Left ventricle myocardium inferior (tissue), 1 donor: Measurements from ENCODE around the gene TRIM14. TPM values are rescaled to one million over a fixed set of nuclear protein-coding genes. Genes with fewer than 3 reads are reported as not detected.

Experiments
- DNase-seq: peaks from one replicate; pipeline ENCODE4 v3.0.0-alpha.2; 2020
- H3K27ac ChIP-seq: fragments of 200-600 bp; replicated peaks from 2 replicates; pipeline ENCODE4 v1.8.0; 2021
- H3K27me3 ChIP-seq: fragments of 200-600 bp; 2 replicates; pipeline ENCODE4 v1.8.0; 2021; ENCODE audit warnings: low read depth
- H3K36me3 ChIP-seq: fragments of 200-600 bp; 2 replicates; pipeline ENCODE4 v1.8.0; 2021
- H3K4me1 ChIP-seq: fragments of 200-600 bp; 2 replicates; pipeline ENCODE4 v1.8.0; 2021
- H3K4me3 ChIP-seq: fragments of 200-600 bp; 2 replicates; pipeline ENCODE4 v1.8.0; 2021; ENCODE audit warnings: mild to moderate bottlenecking, moderate library complexity
- H3K9me3 ChIP-seq: fragments of 200-600 bp; replicated peaks from 2 replicates; pipeline ENCODE4 v1.8.0; 2021
- CTCF ChIP-seq: fragments of 200-600 bp; IDR thresholded peaks from 2 replicates; pipeline ENCODE4 v1.8.0; 2021; ENCODE audit warnings: antibody characterized with exemption, mild to moderate bottlenecking, borderline replicate concordance
- intact Hi-C: fragments of 100-400 bp; cut with micrococcal nuclease; formaldehyde crosslinking; loops from one replicate; pipeline ENCODE4 v1.11.0; 2022
- total RNA-seq: library from RNA; stranded (reverse); fragmentation: NEBNext Ultra II Directional; extraction: Animal tissue kit (Norgen Biotek cat#: 25700); gene quantifications from one replicate; pipeline ENCODE4 v1.2.1, GENCODE V29; 2021
- donor health status: DM: no; HTN: yes; CAD: no; lungs with severe emphysema.

The TRIM14 gene
- total RNA-seq, 1 donor from 2014 or later: 4.1 TPM

GRCh38 chr9:98140503-98140902, 21.5 kb upstream of the TRIM14 start:
- H3K4me1 ChIP-seq: no peaks in the 10 kb centered on the region
- peaks cover 5% of the 10 kb centered on the region for H3K27me3 ChIP-seq
- DNase-seq: no peak
- intact Hi-C loops: no loop called here
- TF ChIP-seq CTCF: no peak
- no peaks in the 10 kb centered on the region for H3K36me3 ChIP-seq
- H3K4me3 ChIP-seq: no peak overlapping the region
- H3K27ac ChIP-seq: no peak overlapping the region
- no peaks in the 10 kb centered on the region for H3K9me3 ChIP-seq

- peaks cover 16% of the 10 kb centered on the region for H3K27me3 ChIP-seq
- no peak for TF ChIP-seq CTCF
- H3K27ac ChIP-seq: no peak overlapping the region
- DNase-seq: no peak
- H3K4me3 ChIP-seq: no peak overlapping the region
- intact Hi-C loops: no loop called here
- no peaks in the 10 kb centered on the region for H3K4me1 ChIP-seq
- no peaks in the 10 kb centered on the region for H3K9me3 ChIP-seq
- no peaks in the 10 kb centered on the region for H3K36me3 ChIP-seq
These were observed 17.5 kb upstream of the TRIM14 start for GRCh38 chr9:98136489-98136888.

GRCh38 chr9:98135938-98136337, 16.9 kb upstream of the TRIM14 start:
- H3K4me3 ChIP-seq: no peak overlapping the region
- no peaks in the 10 kb centered on the region for H3K9me3 ChIP-seq
- no peak for DNase-seq

GRCh38 chr9:98135558-98135934, 16.5 kb upstream of the TRIM14 start:
- no peak for TF ChIP-seq CTCF
- intact Hi-C loops: no loop called here

More at GRCh38 chr9:98135938-98136337, 16.9 kb upstream of the TRIM14 start:
- no peaks in the 10 kb centered on the region for H3K4me1 ChIP-seq
- no peak overlapping the region for H3K27ac ChIP-seq
- H3K36me3 ChIP-seq: no peaks in the 10 kb centered on the region
- intact Hi-C loops: no loop called here
- TF ChIP-seq CTCF: no peak
- H3K27me3 ChIP-seq: peaks cover 19% of the 10 kb centered on the region

GRCh38 chr9:98134702-98135557, 15.9 kb upstream of the TRIM14 start:
- no peaks in the 10 kb centered on the region for H3K9me3 ChIP-seq
- H3K4me1 ChIP-seq: no peaks in the 10 kb centered on the region
- peaks cover 23% of the 10 kb centered on the region for H3K27me3 ChIP-seq
- H3K27ac ChIP-seq: no peak overlapping the region
- no peak overlapping the region for H3K4me3 ChIP-seq
- no peaks in the 10 kb centered on the region for H3K36me3 ChIP-seq
- intact Hi-C loops: no loop called here
- no peak for DNase-seq
- no peak for TF ChIP-seq CTCF

More at GRCh38 chr9:98135558-98135934, 16.5 kb upstream of the TRIM14 start:
- H3K27me3 ChIP-seq: peaks cover 23% of the 10 kb centered on the region
- H3K9me3 ChIP-seq: no peaks in the 10 kb centered on the region
- no peak for DNase-seq
- H3K36me3 ChIP-seq: no peaks in the 10 kb centered on the region
- no peaks in the 10 kb centered on the region for H3K4me1 ChIP-seq
- no peak overlapping the region for H3K27ac ChIP-seq
- H3K4me3 ChIP-seq: no peak overlapping the region
